ENCODE results near the gene GPA33.

- TF ChIP-seq CTCF (IDR thresholded peaks at IDR 0.05 in 2 of 3, conservative IDR thresholded peaks at IDR 0.05 in 1 of 3; ENCODE audit: control insufficient read depth in 2 of 3, extremely low read depth in 1 of 3, insufficient read depth in 1 of 3, low read depth in 3 of 3, low read length in 3 of 3) (no peak), POLR2A (IDR thresholded peaks at IDR 0.05; ENCODE audit: low read depth, low read length) (no peak), HDAC2 (IDR thresholded peaks at IDR 0.05) (no peak), MXI1 (IDR thresholded peaks at IDR 0.05; ENCODE audit: low read depth, low read length) (no peak), EZH2 (IDR thresholded peaks at IDR 0.05; ENCODE audit: borderline replicate concordance, control insufficient read depth, low read depth, low read length) (no peak), MYC (IDR thresholded peaks at IDR 0.05; ENCODE audit: insufficient read depth, insufficient read length, insufficient replicate concordance, low read length, severe bottlenecking) (no peak)
These were observed 1.3 kb downstream of the GPA33 start for GRCh38 chr1:167088746-167089417.
